Measurements from ENCODE around the gene FAF2. TPM values are rescaled to one million over a fixed set of nuclear protein-coding genes. Genes with fewer than 3 reads are reported as not detected.

The FAF2 gene
- total RNA-seq, 2 donors from 2014 or later, result 23.0 to 31.2 TPM

DNA sequence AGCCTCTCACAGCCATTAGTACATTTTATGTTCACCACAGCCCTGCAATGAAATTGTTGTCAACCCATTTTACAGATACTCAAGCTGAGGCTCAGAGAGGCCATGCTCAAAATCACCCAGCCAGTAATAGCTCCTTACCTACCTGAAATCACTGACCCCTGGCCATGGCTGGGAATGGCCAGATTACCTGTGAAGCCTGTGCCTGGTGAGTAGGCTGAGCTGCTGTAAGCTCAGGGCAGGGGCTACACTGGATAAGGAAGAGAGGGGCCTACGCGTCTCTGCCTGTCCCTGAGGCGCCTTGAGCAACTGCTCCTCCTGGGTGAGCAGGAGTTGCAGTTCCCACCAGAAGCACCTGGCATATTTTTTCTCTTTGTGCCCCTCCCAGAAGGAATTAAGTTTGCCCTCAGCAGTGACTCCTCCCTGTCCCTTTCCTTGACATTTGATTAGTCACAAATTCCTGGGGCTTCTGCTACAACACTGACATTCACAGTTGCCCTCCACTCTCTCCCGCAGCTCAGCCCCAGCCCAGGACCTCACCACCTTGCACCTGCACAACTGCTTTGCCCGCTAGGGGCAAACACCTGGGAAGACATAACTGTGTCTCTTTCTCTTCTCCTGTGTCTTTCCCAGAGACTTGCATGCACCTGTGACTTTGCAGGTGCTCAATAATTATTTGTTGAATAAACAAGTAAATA is 37.6 kb upstream of the FAF2 start:
- no peaks in the 10 kb centered on the region for H3K27me3 ChIP-seq (replicated peaks; ENCODE audit: insufficient read depth)
- no peak overlapping the region for H3K27ac ChIP-seq
- H3K4me1 ChIP-seq (ENCODE audit: control insufficient read depth in 1 of 2, low read depth in 2 of 2), result peaks cover 24 to 40% of the 10 kb centered on the region in 2 donors
- H3K36me3 ChIP-seq, result peaks cover 18% of the 10 kb centered on the region
- ATAC-seq (ENCODE audit: insufficient number of reproducible peaks, low FRiP score, low read depth) (no peak), DNase-seq (ENCODE audit: low spot score) (no peak)
- H3K4me3 ChIP-seq, result no peak overlapping the region
- TF ChIP-seq, protein P1, sequence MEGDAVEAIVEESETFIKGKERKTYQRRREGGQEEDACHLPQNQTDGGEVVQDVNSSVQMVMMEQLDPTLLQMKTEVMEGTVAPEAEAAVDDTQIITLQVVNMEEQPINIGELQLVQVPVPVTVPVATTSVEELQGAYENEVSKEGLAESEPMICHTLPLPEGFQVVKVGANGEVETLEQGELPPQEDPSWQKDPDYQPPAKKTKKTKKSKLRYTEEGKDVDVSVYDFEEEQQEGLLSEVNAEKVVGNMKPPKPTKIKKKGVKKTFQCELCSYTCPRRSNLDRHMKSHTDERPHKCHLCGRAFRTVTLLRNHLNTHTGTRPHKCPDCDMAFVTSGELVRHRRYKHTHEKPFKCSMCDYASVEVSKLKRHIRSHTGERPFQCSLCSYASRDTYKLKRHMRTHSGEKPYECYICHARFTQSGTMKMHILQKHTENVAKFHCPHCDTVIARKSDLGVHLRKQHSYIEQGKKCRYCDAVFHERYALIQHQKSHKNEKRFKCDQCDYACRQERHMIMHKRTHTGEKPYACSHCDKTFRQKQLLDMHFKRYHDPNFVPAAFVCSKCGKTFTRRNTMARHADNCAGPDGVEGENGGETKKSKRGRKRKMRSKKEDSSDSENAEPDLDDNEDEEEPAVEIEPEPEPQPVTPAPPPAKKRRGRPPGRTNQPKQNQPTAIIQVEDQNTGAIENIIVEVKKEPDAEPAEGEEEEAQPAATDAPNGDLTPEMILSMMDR (IDR thresholded peaks at IDR 0.05), result no peak
- no peaks in the 10 kb centered on the region for H3K9me3 ChIP-seq

DNA sequence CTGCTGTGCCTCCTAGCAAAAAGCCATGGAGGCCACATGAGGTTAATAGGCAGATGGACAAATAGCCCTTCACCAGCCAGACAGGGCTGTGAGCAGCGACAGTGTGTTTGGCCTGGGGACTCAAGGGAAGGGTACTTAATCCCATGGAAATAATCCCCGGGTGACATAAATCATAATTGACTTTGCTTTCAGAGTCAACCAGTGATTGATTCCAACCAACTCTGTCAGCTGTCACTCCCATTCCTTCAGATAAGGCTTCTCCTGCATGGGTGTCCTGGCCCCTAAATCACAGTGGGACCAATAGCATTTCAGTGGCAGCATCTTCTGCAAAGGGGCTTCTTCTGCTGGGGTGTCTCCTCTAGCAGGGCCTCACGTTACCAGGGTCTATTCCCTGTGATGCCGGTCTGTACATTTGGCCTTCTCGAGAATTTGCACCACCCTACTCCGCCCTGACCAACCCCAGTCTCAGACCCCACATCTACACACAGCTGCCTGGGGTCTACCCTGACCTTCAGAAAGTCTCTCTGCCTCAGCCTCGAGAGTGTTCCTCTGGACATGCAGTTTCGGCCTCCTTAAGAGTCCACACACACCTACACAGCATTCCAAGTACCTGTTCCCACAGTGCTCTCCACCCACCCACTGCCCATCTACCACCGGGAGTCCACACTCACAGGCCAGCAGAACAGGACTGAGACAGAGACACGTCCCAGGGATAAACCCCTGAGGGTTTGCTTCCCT is 35.5 kb upstream of the FAF2 start:
- Histone ChIP-seq H3K9me3 (no peaks in the 10 kb centered on the region), H3K36me3 (peaks cover 10% of the 10 kb centered on the region), H3K27me3 (replicated peaks; ENCODE audit: insufficient read depth) (no peaks in the 10 kb centered on the region), H3K4me3 (no peak overlapping the region), H3K27ac (peak overlapping the region in 1 of 2 donors; percentile 2), H3K4me1 (ENCODE audit: control insufficient read depth in 1 of 2, low read depth in 2 of 2) (peaks cover 28 to 49% of the 10 kb centered on the region in 2 donors)
- TF ChIP-seq, protein P1 (IDR thresholded peaks at IDR 0.05), result no peak
- ATAC-seq (ENCODE audit: insufficient number of reproducible peaks, low FRiP score, low read depth), result no peak
- no peak for DNase-seq (ENCODE audit: low spot score)

DNA sequence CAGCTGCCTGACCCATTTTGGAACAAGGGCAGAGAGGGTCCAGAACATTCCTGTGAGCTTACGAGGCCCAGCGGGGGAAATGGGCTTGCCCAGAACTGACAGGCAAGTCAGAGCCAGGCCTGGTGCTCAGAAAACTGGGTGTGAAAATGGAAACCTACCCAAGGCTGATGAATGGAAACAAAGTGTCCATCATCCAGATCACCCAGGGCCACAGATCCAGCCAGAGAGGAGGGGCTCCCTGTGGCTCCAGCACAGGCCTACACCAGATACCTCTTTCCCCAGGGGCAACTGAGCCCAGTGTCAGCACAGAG is 35.0 kb upstream of the FAF2 start:
- ATAC-seq (ENCODE audit: insufficient number of reproducible peaks, low FRiP score, low read depth) (no peak), DNase-seq (ENCODE audit: low spot score) (no peak)
- Histone ChIP-seq H3K4me1 (ENCODE audit: control insufficient read depth in 1 of 2, low read depth in 2 of 2) (peaks cover 28 to 49% of the 10 kb centered on the region in 2 donors), H3K27me3 (replicated peaks; ENCODE audit: insufficient read depth) (no peaks in the 10 kb centered on the region), H3K9me3 (no peaks in the 10 kb centered on the region), H3K4me3 (no peak overlapping the region), H3K36me3 (peaks cover 5% of the 10 kb centered on the region), H3K27ac (peak overlapping the region; percentile 44 to 94)
- TF ChIP-seq, protein P1 (IDR thresholded peaks at IDR 0.05), result no peak

DNA sequence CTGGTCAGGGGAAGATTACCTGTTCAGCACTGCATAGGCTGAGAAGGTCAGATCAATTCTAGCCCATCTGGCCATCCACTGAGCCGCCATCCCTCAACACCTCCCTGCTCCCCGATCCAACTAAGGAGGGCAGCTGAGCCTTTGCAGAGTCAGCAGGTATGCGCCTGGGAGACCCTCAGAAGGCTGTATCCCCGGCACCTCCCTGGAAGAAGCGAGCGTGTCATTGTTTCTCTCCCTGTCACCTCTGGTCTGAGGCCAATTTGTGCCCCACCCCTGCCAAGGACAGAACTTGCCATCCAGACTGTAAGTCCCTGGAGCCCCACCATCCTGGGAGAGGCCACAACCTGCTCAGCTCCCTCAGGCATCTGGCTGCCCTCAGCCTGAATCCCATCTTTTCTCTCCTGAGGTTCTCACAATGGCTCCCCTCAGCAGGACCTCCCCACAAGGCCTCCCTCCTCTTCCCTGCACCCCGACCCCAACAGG is 34.4 kb upstream of the FAF2 start:
- no peaks in the 10 kb centered on the region for H3K27me3 ChIP-seq (replicated peaks; ENCODE audit: insufficient read depth)
- H3K27ac ChIP-seq, result peak overlapping the region; percentile 44 to 94
- peaks cover 28 to 49% of the 10 kb centered on the region in 2 donors for H3K4me1 ChIP-seq (ENCODE audit: control insufficient read depth in 1 of 2, low read depth in 2 of 2)
- TF ChIP-seq, protein P1 (IDR thresholded peaks at IDR 0.05), result no peak
- no peak for DNase-seq (ENCODE audit: low spot score)
- no peak for ATAC-seq (ENCODE audit: insufficient number of reproducible peaks, low FRiP score, low read depth)
- H3K9me3 ChIP-seq, result no peaks in the 10 kb centered on the region
- peaks cover 5% of the 10 kb centered on the region for H3K36me3 ChIP-seq
- H3K4me3 ChIP-seq, result no peak overlapping the region

DNA sequence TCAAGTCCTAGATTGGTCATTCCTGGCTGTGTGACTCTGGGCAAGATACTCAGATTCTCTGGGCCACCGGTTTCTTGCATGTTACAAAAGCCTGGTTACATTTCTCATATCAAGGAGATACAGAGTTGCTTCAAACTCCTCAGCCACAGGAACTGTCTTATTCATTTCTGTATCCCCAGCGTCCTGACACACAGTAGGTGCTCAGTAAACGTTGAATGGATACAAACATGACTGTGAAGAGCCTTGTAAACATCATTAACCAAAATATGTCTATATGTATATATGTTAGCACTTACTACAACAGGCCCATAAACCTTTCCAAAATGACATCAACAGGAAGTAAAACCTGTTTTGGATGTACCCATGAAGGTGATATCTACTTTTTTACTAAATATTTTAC is 33.5 kb upstream of the FAF2 start:
- DNase-seq (ENCODE audit: low spot score) (no peak), ATAC-seq (ENCODE audit: insufficient number of reproducible peaks, low FRiP score, low read depth) (no peak)
- Histone ChIP-seq H3K4me1 (ENCODE audit: control insufficient read depth in 1 of 2, low read depth in 2 of 2) (peaks cover 28 to 49% of the 10 kb centered on the region in 2 donors), H3K4me3 (peak overlapping the region; percentile 98), H3K27me3 (replicated peaks; ENCODE audit: insufficient read depth) (no peaks in the 10 kb centered on the region), H3K36me3 (peaks cover 2% of the 10 kb centered on the region), H3K9me3 (no peaks in the 10 kb centered on the region), H3K27ac (peak overlapping the region in 1 of 2 donors; percentile 94)
- TF ChIP-seq, protein P1 (IDR thresholded peaks at IDR 0.05), result no peak
